ENCODE data around the gene CPTP. TPM values are rescaled to one million over a fixed set of nuclear protein-coding genes. Genes with fewer than 3 reads are reported as not detected.

Gene CPTP
- total RNA-seq, 1 donor from 2014 or later: 71.3 TPM

- Histone ChIP-seq H3K27ac (no peak overlapping the region), H3K36me3 (peaks cover 4 to 21% of the 10 kb centered on the region in 2 donors), H3K27me3 (no peaks in the 10 kb centered on the region), H3K4me3 (no peak overlapping the region), H3K9me3 (no peaks in the 10 kb centered on the region), H3K4me1 (no peaks in the 10 kb centered on the region)
- DNase-seq (ENCODE audit: low spot score in 2 of 2): no peak
- intact Hi-C loops (cut with DNase I): no loop called here
- no peak for TF ChIP-seq CTCF (IDR thresholded peaks at IDR 0.05)
Observed at GRCh38 chr1:1298861-1299685, 25.5 kb upstream of the CPTP start.

- no peak overlapping the region for H3K4me3 ChIP-seq
- intact Hi-C loops (cut with DNase I): no loop called here
- H3K36me3 ChIP-seq: peaks cover 4 to 21% of the 10 kb centered on the region in 2 donors
Observed at GRCh38 chr1:1299686-1300351, 24.8 kb upstream of the CPTP start.

GRCh38 chr1:1300352-1300739 lies 24.3 kb upstream of the CPTP start:
- intact Hi-C loops (cut with DNase I): no loop called here
- Histone ChIP-seq H3K27me3 (no peaks in the 10 kb centered on the region), H3K36me3 (peaks cover 4 to 21% of the 10 kb centered on the region in 2 donors), H3K9me3 (no peaks in the 10 kb centered on the region), H3K4me1 (peaks cover 7 to 9% of the 10 kb centered on the region in 2 donors), H3K4me3 (no peak overlapping the region), H3K27ac (no peak overlapping the region)
- no peak for DNase-seq (ENCODE audit: low spot score in 2 of 2)
- TF ChIP-seq CTCF (IDR thresholded peaks at IDR 0.05): no peak

More at GRCh38 chr1:1299686-1300351, 24.8 kb upstream of the CPTP start:
- Histone ChIP-seq H3K9me3 (no peaks in the 10 kb centered on the region), H3K27me3 (no peaks in the 10 kb centered on the region), H3K4me1 (peaks cover 2 to 4% of the 10 kb centered on the region in 2 donors), H3K27ac (no peak overlapping the region)
- no peak for TF ChIP-seq CTCF (IDR thresholded peaks at IDR 0.05)
- no peak for DNase-seq (ENCODE audit: low spot score in 2 of 2)

- peak in 2 of 3 experiments; percentile 15 to 18 for TF ChIP-seq CTCF (IDR thresholded peaks at IDR 0.05)
- H3K27me3 ChIP-seq: no peaks in the 10 kb centered on the region
- peaks cover 23% of the 10 kb centered on the region in 2 donors for H3K4me1 ChIP-seq
- no peak overlapping the region for H3K27ac ChIP-seq
- H3K9me3 ChIP-seq: no peaks in the 10 kb centered on the region
- intact Hi-C loops (cut with DNase I): no loop called here
- DNase-seq (ENCODE audit: low spot score in 2 of 2): no peak
- no peak overlapping the region for H3K4me3 ChIP-seq
- H3K36me3 ChIP-seq: peaks cover 4 to 5% of the 10 kb centered on the region in 2 donors
Observed at GRCh38 chr1:1302006-1302430, 22.6 kb upstream of the CPTP start.

- intact Hi-C loops (cut with DNase I): no loop called here
- Histone ChIP-seq H3K27ac (no peak overlapping the region), H3K4me1 (peaks cover 25 to 27% of the 10 kb centered on the region in 2 donors), H3K4me3 (no peak overlapping the region), H3K36me3 (peaks cover 0 to under 1% of the 10 kb centered on the region in 2 donors), H3K9me3 (no peaks in the 10 kb centered on the region), H3K27me3 (no peaks in the 10 kb centered on the region)
- no peak for TF ChIP-seq CTCF (IDR thresholded peaks at IDR 0.05)
- no peak for DNase-seq (ENCODE audit: low spot score in 2 of 2)
Observed at GRCh38 chr1:1302951-1303509, 21.6 kb upstream of the CPTP start.
